ENCODE data around the gene SLCO2B1.

Gene SLCO2B1

DNA sequence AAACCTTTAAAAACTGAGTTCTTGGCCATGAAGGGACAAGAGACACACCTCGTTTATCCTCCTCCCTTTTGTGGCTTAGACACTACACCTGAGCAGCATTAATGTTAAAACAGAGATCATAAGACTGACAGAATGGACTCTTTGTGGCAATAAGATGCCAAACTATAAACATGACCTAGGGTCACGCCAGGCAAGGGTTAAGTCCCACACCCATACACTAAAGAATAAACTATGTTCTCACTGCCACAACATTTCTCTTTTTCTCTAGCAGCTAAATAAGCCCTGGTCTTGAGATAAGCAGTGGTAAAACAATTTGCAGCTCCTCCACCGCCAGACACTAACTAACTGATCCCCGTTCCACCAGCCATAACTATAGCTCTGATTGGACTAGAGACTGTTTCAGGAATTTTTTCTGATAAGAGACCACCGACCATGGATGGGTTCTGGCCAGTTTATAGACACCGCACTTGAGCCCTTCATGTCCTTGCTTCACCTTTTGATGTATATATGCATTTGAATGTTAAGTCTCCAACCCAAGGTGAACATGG, 4.9 kb upstream of the SLCO2B1 start:
- DNase-seq: no peak

DNA sequence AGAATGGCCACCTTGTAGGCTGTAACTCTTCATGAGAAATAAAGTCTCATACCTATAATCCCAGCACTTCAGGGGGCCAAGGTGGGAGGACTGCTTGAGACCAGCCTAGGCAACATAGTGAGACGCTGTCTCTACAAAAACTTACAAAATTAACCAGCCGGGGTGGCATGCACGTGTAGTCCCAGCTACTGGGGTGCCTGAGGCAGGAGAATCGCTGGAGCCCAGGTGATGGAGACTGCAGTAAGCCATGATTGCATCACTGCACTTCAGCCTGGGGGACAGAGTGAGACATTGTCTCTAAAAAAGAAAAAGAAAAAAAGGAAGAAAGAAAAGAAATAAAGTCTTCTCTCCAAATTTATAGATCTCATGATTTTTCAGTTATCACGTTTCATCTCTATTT, 4.2 kb upstream of the SLCO2B1 start:
- no peak for DNase-seq

DNA sequence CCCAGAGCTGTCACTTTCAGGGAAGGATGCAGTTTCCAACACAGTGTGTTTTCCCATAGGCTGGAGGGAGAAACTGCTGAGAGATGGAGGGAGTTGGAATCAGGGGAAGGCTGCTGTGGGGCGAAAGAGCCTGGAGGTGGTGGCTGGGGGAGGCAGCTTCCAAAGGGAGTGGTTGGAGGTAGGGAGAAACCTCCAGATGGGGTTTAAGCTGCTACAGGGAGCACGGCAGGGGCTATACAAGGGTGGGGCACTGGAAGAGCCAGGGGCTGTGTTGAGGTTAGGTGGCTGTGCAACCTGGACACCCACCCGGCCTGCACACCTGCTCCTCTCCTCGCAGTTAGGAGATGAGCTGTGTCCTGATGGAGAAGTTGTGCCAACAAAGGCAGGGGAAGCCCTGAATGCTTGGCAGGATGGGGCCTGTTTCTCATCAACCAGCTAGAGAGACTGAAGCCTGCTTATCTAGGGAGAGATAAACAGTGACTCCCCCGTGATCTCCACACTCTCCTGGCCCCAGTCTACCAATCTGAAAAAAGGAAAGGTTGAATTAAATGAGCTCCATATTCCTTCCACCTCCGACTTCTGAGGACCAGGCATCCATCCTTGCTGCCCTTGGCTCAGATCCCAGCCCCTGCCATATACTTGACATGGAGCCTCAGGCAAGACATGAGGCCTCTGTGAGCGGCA, 3.6 kb upstream of the SLCO2B1 start:
- no peak for DNase-seq

DNA sequence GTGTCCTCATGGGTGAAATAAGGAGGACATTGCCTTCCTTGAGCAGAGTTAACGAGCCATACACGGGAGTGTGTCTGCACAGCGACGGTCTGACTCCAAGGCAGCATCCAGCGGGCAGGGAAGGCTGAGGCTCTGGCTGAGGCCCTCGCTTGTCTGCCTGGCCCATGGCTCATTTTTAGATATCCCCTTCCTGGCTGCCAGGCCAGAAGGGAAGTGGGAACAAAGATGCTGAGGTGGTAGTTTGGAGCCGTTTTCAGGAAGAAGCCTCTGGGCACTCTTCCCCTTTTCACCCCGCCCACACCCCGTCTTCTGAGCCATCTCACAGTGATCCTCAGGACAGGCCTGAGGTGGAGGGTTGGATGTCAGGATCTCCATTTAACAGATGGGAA, 3.0 kb upstream of the SLCO2B1 start:
- DNase-seq: no peak

DNA sequence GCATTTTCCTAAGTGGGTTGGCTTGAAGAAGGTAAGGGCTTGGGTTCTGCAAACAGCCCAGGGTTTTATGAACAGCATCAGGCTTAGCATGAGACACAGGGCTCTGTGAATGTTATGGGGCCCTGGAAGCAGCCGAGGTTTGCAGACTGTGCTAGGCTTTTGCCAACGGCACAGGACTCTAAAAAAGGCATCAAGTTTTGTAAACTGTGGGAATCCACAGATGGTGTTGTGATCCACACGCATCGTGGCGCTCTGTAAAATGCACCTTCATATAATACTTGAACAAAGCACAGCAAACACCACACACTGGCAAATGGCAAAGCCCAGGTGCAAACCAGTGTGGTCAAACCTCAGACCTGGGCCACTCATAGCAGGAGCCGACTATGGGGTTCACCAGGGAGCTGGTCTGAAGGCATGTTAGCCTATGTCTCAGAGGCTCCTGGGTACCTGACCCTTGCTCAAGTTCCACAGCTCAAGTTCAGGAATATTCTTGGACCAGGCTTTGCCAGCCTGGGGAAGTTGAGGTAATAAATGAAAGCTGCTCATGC, 2.4 kb upstream of the SLCO2B1 start:
- no peak for DNase-seq

DNA sequence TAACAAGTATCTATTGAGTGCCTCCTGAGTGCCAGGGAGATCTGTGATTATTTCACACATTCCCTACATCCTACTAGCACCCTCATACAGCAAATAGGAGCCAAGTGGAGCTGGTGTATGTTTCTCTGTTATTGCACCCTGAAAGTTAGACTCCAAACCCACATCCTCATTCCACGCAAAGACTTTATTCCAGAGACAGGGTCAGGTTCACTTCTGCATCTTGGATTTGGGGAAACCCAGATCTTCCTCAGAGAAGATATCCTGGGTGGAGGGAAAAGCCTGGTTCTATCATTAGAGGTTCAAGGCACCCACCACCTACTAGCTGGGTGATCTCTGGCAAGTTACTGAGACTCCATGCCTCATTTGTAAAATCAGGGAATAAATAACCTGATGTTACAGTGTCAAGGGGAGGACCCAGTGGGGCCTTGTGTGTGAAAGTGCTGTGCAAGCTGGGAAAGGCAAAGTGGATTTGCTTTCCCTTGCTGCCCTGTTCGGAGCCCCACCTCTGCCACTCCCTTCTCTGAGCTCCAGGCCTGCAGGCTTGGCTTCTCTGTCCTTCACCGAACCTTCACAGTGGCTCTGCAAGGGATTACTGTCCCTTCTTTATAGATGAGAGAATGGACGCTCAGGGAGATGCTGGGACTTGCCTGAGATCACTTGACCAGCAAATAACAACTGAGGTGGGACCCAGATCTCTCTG, 991 bp upstream of the SLCO2B1 start:
- no peak for DNase-seq

DNA sequence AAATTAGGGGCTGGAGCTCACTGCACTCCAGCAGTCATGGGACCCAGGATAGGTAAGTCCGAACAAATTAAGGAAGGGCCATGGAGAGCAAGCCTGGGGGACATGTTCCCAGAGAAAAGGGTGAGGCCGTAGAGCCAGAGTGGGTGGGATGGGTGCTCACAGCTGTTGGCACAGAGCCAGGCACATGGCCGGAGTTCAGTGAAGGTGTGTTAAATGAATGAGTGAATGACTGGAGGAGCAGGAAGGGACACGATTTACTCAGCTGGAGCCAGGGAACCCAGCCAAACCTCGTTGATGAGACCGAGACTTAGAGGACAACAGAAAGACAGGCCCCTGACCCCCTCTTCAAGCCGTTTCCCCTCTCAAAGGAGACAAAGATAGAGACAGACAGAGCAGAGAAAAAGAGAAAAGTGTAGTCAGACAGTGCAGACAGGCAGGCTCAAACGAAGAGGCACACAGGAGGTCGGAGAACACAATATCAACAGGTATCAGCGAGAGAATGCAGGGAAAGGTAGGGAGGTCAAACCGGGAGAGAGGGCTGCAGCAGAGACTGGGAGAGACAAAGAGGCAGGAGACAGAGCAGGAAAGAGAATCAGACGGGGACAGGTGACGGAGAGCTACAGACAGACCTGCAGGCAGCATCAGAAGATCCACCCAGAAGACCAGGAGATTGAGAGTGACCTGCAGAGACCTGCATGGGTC, 590 bp downstream of the SLCO2B1 start:
- DNase-seq: no peak

DNA sequence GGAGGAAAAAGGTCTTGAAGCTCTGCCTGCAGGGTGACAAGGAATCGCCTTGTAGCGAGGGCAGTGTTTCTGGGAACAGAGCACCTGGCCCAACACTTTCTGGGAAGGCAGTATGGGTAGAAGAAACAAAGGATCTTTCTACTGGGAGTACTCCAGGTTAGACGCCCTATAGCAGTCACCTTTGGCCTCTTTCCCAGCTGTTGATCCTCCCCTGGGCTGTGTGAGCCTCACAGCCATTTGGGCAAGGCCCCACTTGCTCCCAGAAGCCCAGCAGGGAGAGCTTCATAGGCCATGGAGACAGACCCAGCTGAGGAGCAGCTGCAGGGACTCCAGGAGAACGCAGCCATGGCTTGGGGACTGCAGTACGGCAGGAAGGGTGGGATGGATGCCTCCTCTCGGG, 1.2 kb downstream of the SLCO2B1 start:
- DNase-seq: no peak

DNA sequence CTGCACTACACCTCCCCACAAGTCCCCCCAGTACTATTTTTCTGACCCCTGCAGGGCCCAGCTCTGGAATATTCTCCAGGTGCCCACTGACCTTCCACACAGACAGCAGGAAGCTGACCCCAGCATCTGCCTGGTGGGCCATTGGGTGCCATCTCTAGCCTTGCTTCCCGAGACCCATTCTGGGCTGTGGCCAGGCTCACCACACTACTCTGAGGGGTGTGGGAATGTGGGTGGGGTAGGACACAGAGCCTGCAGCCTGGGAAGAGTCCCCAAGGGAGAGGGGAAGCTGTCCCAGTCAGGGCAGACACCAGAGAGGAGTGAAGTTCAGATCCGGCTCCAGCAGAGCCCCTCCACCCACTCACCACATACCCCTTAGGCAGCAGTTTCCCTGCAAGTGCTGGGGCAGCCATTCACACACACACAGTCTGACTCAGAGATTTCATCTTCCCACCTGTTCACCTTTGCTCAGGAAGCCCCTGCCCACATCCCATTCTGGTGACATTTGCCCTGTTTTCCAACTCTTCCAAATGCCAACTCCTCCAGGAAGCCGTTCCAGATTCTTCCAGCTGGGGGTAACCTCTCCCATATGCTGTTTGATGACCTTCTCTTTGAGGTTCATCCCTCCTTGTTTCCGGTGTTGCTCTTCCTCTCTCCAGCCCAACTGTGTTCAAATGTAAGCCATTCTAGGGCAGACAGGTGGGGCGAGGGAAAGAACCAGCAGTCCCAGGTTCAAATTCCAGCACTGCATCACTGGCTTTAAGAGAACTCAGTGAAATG, 1.9 kb downstream of the SLCO2B1 start:
- DNase-seq: no peak

DNA sequence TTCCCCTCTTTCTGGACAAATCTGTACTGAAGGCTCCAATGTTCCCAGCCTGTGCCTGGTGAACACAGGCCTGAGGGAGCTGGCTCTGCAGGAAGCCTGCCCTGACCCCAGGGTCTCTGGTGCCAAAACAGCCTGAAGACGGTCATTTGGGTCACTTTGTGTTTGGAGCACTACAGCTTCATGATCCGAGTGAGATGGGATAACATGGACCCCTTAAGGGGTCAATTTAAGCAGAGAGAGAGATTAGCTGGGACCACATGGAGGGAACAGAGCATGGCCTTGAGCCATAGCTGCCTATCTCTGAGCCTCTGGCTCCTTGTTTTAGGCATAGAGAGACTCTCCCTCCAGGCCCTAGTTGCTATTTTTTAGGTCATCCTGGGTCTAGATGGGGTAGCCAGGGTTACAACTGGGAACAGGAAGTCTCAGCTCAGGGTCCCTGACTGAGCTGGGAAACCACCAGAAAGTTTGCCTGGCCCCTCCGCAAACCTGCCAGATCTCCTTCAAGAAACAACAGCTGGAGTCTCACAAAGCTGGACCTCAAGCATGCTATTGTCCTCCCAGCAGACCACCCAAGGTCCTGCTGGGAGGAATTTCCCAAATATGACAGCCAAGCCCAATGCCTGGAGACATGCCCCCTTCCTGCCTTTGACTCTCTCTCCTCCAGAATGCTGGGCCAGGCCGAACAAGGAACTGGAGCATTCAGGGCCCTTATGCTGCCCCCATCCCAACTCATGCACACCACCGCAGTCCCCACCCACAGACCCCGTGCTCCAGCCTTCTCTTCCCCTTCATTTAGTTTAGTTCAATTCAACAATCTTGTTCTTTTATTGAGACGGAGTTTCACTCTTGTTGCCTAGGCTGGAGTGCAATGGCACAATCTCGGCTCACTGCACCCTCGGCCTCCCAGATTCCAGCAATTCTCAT, 4.0 kb downstream of the SLCO2B1 start:
- no peak for DNase-seq

DNA sequence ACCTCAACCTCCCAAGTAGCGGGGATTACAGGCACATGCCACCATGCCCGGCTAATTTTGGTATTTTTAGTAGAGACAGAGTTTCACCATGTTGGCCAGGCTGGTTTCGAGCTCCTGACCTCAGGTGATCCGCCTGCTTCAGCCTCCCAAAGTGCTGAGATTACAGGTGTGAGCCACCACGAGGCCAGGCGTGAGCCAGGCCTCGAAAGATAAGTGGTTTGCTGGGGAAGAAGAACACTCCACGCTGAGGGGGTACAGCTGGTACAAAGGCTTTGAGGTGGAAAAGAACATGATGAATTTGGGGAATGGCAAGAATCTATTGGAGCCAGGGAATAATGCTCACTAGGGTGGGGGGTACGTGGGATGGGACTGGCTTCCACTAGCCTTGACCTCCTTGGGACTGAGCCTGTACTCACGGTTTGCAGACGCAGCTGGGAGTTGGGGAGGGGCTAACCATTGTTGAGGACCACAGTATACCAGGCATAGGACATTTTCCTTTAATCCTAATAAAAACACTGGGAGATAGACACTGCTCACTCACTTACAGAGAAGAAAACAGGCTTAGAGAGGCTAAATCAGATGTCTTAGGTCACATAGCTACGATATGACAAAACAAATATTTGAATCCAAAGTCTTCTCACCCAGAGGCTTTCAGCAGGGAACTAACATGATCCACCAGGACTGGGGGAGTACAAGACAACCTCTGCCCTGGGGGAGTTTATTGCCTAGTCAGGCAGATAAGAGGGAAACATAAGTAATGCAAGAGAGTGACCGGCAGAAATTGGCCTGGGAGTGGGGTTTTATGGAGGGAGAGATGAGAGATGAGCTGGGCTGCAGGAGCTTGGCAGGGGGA, 4.9 kb downstream of the SLCO2B1 start:
- DNase-seq: no peak

DNA sequence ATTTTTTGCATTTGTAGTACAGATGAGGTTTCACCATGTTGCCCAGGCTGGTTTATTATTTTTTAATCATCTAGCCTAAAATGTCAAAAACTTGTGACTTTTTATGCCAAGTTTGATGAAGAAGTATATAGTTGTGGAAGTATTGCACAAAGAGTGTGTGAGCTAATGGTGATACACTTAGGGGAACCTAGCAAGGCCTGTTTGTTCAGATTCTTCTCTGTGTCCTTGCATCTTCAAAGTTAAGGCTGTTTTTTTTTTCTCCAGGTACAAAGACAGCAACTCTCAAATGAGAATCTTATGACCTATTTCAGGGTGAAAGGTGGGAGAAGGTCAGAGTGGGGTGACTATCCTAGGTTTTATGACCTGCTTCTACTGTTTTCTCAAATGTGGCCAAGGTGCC, 7.3 kb downstream of the SLCO2B1 start:
- no peak for DNase-seq

DNA sequence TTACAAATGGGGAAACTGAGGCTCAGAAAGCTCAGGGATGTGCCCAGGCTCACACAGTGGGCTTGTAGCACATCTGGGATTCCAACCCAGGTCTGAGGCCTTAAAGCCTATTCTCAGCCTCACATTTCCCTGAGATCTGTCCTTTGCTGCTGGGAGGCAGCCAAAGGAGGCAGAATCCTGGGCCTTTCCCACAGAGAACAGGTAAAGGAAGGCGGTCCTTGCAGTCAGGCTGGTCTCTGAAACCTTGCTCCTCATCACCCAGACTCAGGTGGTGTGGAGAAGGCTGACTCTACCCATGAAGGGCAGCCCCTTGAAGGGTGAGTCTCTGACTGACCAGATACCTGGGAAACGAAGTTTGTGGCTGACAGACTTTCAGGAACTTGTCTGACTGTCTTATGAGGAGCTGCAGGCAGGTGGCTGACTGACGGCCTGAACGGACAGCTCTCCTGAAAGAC, 7.8 kb downstream of the SLCO2B1 start:
- no peak for DNase-seq

DNA sequence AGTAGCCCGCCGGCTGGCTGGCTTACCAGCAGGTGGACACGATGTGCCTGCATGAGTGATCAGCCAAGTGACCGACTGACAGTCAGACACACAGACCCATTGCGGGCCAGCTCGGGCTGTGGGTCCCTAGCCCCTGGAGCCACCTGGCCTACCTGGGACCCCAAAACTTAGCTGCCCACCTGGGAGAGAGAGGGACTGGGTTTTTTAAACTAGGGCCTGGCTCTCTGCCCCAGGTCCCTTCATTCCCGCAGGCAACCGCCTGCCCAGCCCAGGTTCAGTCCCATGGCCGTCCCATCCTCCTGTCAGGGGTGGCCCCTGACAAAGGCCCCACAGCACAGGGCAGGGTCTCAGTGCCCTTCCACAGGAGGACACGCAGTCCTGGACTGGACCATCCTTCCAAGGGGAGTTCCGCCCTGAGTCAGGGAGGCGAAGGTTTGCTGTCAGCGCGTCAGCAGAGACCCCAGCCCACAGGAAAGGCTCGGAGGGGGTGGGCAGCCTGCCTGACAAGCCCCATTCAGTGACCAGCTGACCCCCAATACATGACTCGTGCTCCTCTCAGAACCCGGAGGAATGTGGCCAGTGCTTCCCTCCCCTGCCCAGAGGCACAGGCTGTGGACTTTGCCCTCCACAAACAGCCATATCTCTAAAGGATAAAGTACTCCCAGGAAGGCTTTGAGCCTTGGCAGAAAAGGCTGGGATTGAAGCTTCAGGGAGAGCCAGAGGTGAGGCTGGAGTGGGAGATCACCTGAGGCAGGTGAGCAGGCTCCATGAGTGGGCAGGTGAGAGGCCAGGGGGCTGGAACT, 8.4 kb downstream of the SLCO2B1 start:
- DNase-seq: no peak

DNA sequence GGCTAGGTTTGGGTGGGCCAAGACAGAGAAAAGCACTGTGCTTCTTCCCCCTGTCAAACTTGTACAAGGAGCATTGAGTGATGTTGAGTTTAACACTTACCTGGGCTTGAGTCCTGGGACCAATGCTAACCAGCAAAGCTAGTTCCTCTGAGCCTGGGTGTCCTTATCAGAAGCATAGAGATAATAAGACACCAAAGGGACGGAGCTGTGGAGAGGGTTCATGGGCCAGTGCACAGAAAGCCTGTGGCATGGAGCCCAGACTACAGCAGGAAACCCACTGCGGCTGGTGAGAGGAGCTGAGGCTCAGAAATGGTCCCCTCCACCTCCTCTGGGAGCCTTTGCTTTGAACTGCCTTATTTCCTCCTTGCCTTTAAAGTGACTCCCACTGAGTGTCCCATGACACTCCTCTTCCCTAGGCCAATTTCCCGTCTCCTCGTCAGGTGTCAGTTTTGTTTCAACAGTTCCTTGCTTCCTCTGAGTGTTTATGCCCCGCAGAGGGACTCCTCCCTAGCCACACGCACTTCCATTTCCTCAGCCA, 9.4 kb downstream of the SLCO2B1 start:
- no peak for DNase-seq

DNA sequence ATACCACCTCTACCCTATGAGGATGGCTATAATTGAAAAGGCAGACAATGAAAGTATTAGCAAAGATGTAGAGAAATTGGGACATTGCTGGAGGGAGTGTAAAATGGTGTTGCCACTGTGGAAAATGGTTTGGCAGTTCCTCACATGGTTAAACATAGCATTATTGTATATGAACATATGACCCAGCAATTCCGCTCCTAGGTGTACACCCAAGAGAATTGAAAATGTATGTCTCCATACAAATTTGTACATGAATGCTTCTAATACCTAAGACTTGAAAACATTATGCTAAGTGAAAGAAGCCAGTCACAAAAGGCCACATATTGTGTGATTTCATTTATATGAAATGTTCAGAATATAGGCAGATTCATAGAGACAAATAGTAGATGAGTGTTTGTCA, 10.0 kb downstream of the SLCO2B1 start:
- DNase-seq: no peak

DNA sequence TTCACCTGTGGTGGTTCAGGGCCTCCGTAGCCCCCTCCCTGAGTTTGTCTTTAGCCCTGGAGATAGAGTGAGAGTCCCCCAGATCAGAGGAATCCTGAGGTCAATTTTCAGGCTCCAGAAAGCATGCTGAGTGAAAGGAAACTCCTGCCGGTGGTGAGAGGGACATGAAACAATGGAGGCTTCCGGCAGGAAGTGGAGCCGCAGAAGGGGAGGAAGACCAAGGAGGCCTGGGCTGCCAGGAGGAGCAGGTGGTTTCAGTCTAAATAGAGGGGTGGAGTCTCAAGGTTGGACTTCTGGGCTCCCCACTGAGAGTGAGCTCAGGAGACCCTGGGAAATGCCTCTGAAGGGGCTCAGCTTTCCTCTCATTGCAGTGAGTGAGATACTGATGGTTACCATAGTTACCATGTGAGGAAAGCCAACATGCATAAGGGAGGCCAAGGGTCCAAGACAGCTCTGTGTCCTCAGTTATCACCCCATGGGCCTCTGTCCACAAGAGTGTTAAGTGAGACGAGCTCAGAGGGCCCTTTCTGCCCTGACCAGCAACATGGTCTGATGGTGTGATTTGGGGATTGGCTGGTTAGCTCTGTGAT, 10.7 kb downstream of the SLCO2B1 start:
- DNase-seq: no peak

DNA sequence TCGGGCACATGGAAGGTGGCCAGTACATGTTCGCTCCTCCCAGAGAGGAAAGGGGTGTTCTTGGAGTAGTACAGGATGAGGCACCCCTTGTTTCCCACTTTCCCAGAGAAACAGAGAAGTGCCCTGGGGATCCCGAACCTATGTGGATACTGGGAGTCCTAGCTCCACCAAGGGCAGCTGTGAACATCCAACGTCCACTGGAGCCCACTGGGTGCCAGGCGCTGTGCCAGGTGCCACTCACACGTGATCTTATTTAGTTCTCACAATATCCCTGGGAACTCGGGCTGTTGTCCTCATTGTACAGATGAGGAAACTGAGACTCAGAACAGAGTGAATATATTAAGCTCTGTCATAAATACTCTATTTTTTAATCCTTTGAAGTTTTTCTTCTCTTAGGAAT, 12.0 kb downstream of the SLCO2B1 start:
- DNase-seq: no peak

Measured in effector CD4-positive, alpha-beta T cell (primary cell).